ENCODE data around the gene SHISA2. TPM values are rescaled to one million over a fixed set of nuclear protein-coding genes. Genes with fewer than 3 reads are reported as not detected.
"Not testable (repeated sequence)": the region's sequence is repeated elsewhere in the genome, so short reads cannot be mapped to it uniquely, and the experiment has no call there.

The SHISA2 gene
- 4.6 TPM for polyA plus RNA-seq (2012; ENCODE audit: insufficient read depth, insufficient read length)

DNA sequence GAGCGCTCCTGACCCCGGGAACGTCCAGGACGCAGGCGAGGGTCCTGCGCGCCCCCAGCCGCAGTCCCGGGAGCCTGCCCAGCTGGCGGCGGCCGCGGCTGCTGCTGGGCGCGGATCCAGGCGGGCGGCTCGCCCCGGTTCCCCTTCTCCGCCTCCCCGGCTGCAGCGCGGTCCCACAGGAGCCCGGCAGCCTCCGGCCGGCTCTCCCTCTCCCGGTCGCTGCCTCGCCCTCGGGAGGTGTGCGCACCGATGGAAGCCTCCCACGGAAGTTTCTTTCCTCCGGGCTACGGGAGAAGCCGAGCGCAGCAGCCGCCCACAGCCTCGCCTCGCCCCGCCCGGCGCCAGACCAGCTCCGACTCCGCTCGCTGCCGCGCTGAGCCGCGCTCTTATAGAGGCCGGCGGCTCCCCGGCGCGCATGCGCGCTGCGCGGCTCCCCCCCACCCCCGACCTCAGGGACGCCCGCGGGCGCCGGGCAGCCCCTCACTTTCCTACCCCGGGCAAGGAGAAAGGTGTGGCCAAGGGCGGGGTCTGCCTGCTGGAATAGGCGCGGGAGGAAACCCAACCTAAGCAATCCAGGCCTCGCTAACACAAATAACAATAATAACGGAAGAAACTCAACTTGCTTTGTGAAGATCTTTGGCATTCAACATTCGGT is at the start of gene SHISA2:
Gene SHISA2 (minus strand): TSS at position 360 of the 655 bp plus-strand sequence. CDS start 1,041 bp downstream, outside the sequence.
- H3K4me3 ChIP-seq (ENCODE audit: low read length), result peak within 1 kb of the TSS; percentile 52
- DNase-seq (ENCODE audit: low read depth, low spot score), result peak; percentile 47

DNA sequence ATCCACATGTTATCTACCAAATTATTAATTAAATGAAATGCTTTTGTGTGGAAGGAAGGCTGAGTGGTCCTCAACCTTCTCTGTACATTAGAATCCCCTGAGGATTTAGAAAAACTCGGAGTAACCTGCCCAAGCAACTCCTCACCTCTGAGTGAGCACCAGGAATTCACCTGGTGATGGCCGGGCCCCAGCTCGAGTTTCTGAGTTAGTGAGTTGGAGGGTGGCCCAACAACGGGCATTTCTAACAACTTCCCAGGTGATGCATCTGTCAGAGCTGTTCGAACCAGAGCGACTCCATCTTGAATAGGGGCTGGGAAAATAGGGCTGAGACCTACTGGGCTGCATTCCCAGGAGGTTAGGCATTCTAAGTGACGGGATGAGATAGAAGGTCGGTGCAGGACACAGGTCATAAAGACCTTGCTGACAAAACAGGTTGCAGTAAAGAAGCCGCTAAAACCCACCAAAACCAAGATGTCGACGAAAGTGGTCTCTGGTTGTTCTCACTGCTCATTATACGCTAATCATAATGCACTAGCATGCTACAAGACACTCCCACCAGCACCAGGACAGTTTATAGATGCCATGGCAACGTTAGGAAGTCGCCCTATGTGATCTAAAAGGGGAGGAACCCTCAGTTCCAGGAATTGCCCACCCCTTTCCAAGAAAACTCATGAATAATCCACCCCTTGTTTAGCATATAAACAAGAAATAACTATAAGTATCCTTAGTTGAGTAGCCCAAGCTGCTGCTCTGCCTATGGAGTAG is 44.2 kb upstream of the SHISA2 start:
- DNase-seq (ENCODE audit: low read depth, low spot score), result no peak
- H3K4me3 ChIP-seq (ENCODE audit: low read length), result no peak overlapping the region

DNA sequence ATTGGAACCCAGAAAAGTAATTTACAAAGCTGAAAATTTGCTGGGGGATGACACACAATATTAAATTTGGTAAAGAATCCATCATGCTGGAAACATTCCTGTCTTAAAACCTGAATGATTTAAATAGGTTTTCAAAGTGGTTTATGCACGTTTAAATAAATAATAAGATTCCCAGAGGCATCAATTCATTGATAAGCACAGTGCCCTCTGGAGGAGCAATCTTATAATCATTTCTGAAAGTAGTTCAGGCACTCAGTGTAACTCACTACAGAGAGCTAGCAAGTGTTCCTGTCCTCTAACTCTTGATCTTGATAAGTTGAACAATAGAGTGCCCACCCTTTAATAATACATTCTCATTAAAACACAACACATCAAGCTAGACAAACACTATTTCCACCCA is 43.5 kb upstream of the SHISA2 start:
- no peak overlapping the region for H3K4me3 ChIP-seq (ENCODE audit: low read length)
- DNase-seq (ENCODE audit: low read depth, low spot score), result no peak

GRCh38 chr13:26076821-26077220 is 25.0 kb upstream of the SHISA2 start:
- DNase-seq (ENCODE audit: low read depth, low spot score); H3K4me3 ChIP-seq (ENCODE audit: low read length): not testable (repeated sequence)

- no peak overlapping the region for H3K4me3 ChIP-seq (ENCODE audit: low read length)
- DNase-seq (ENCODE audit: low read depth, low spot score), result no peak
Measured at GRCh38 chr13:26075498-26075897, 23.7 kb upstream of the SHISA2 start.

- no peak overlapping the region for H3K4me3 ChIP-seq (ENCODE audit: low read length)
- no peak for DNase-seq (ENCODE audit: low read depth, low spot score)
Measured at GRCh38 chr13:26074706-26075105, 22.9 kb upstream of the SHISA2 start.

- H3K4me3 ChIP-seq (ENCODE audit: low read length); DNase-seq (ENCODE audit: low read depth, low spot score): not testable (repeated sequence)
Measured at GRCh38 chr13:26072335-26072734, 20.5 kb upstream of the SHISA2 start.

GRCh38 chr13:26071691-26072090 is 19.9 kb upstream of the SHISA2 start:
- no peak for DNase-seq (ENCODE audit: low read depth, low spot score)
- no peak overlapping the region for H3K4me3 ChIP-seq (ENCODE audit: low read length)

DNA sequence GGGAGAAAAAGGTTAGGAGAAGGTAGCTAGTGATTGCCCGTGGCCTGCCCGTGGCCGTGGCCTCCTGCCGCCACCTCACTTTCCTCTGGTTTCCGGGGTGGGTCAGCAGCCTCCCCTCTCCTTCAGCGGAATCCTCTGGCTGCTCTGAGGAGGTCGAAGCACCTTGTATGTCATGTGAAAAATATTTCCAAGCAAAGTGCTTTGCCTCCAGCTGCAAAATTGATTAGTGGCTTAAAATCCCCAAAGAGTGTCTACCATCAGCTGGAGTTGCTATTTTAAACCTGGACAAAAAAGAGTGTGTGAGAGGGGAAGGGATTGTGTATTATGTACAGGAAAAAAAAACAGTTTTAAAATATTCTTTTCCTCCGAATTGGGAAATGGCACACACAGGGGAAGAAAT is 17.8 kb upstream of the SHISA2 start:
- H3K4me3 ChIP-seq (ENCODE audit: low read length); DNase-seq (ENCODE audit: low read depth, low spot score): not testable (repeated sequence)

DNA sequence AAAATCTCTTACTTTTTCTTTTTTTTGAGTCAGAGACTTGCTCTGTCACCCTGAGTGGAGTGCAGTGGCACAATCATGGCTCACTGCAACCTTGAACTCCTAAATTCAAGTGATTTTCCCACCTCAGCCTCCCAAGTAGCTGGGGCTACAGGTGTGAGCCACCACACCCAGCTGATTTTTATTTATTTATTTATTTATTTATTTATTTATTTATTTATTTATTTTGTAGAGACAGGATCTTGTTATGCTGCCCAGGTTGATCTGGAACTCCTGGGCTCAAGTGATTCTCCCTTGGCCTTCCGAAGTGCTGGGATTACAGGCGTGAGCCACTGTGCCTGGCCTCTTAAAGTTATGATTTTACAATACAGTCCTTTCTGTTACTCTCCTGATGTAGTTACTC is 16.6 kb upstream of the SHISA2 start:
- DNase-seq (ENCODE audit: low read depth, low spot score); H3K4me3 ChIP-seq (ENCODE audit: low read length): not testable (repeated sequence)

DNA sequence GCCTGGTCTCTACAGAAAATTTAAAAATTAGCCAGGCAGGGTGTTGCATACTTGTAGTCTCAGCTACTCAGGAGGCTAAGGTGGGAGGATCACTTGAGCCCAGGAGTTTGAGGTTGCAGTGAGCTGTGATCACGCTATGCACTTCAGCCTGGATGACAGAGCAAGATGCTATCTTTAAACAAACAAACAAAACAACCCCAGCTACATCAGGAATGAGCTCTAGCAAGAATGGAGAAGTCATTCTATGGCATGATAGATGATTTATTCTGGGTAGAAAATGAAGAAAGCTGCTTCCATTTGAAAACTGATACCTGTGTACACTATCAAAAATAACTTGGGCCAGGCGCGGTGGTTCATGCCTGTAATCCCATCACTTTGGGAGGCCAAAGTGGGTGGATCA is 15.8 kb upstream of the SHISA2 start:
- DNase-seq (ENCODE audit: low read depth, low spot score), result no peak
- H3K4me3 ChIP-seq (ENCODE audit: low read length), result no peak overlapping the region

DNA sequence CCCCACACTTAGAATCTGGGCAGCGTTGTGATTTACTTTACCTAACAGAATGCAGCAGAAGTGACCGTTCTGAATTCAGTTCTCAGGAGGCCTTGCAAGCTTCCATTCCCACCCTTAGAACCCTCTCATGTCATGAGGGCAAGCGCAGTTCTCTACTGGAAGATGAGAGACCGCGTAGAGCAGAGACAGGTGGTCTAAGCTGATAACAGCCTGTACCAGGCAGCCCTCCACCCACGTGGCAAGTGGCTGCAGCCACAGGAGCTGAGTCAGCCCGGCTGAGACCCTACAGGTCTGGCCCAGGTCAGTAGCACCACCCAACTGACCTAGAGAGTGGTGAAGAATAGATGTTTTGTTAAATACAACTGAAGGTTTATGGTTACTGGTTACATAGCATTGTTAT is 14.7 kb upstream of the SHISA2 start:
- not testable (repeated sequence) for H3K4me3 ChIP-seq (ENCODE audit: low read length); DNase-seq (ENCODE audit: low read depth, low spot score)

DNA sequence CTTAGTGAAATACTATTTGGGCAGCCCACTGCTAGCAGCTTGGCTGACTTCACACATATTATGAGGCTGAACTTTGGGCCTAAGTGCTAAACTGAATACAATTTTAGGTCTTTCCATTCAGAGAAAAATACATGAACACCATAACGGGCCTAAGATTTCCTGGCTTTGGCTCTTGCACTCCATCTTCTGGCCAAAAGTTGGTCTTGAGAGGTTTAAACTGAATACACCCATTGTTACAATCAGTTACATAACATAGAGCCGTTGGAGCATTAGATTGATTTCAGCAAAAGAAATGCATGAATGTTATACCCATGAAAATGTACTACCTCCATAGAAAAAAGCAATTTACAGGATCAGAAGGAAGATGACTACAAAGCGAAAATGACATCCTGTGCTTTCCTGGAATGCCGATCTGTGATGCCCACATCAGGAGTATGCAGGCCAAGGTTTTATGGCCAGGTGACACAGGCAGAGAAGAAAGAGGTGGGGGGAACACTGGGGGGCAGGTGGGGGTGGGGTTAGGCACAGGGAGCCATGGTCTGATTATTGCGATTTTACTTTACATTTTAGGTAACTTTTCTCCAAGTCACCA is 11.1 kb upstream of the SHISA2 start:
- DNase-seq (ENCODE audit: low read depth, low spot score), result peak; percentile 74
- no peak overlapping the region for H3K4me3 ChIP-seq (ENCODE audit: low read length)

- no peak overlapping the region for H3K4me3 ChIP-seq (ENCODE audit: low read length)
- DNase-seq (ENCODE audit: low read depth, low spot score), result no peak
Measured at GRCh38 chr13:26061947-26062346, 10.1 kb upstream of the SHISA2 start.

- H3K4me3 ChIP-seq (ENCODE audit: low read length), result no peak overlapping the region
- DNase-seq (ENCODE audit: low read depth, low spot score), result no peak
Measured at GRCh38 chr13:26061256-26061655, 9.4 kb upstream of the SHISA2 start.

DNA sequence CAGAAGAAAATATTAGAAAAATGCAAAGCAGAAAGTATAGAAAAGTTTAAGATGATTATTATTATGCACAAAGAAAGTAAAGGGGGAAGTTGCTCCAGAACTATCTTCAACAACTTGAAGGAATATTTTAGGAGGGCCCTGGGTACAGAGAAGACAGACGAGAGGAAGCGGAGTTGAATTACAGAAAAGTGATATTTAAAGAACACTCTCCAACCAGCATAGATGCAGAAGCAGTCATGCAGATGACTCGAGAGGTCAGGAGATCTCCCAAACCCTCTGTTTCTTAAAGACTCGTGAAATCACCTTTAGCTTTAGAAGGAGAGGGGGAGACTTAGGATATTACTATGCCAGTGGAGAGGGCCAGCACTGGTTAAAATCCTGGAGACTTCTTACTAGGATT is 8.5 kb upstream of the SHISA2 start:
- no peak overlapping the region for H3K4me3 ChIP-seq (ENCODE audit: low read length)

DNA sequence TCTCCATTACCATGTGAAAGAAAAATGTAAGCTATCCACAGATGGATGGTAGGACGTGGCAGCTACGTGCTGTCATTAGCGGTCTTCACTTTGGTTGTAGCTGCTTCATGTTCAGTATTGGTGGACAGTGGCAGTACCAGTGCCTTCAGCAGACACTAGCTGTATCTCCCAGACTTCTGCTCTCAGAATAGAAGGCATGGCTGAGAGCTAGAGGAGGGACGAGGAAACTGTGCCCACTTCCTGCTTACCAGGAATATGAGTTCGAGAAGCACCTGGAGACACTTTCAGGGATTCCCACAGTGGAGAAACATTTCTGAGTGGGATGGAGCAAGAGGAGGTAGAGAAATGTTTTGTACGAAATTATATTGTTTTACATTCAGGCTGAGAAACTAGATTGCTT is 6.9 kb upstream of the SHISA2 start:
- no peak for DNase-seq (ENCODE audit: low read depth, low spot score)
- H3K4me3 ChIP-seq (ENCODE audit: low read length), result no peak overlapping the region

More for the DNA sequence above, 8.5 kb upstream of the SHISA2 start:
- no peak for DNase-seq (ENCODE audit: low read depth, low spot score)

DNA sequence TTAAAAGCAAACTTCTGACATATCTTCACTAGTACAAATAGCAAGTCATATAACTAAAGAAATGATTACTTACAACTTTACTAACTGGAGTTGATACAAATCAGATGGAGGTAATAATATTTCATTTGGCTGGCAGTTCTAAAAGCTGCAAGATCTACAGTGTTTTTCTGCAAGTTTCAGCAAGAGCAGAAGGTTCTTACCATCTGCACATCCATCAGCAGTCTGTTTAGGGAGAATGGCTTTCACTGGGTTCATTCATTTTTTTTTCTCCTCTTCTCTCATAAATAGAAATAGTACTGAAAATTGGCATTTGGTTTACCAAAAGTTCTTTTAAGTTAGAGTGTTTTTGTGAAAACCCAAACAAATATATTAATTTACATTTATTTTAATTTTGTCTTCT is 3.1 kb upstream of the SHISA2 start:
- no peak for DNase-seq (ENCODE audit: low read depth, low spot score)
- no peak overlapping the region for H3K4me3 ChIP-seq (ENCODE audit: low read length)

GRCh38 chr13:26053418-26053980 is 1.7 kb upstream of the SHISA2 start:
- no peak for DNase-seq (ENCODE audit: low read depth, low spot score)
- H3K4me3 ChIP-seq (ENCODE audit: low read length), result no peak overlapping the region

GRCh38 chr13:26052337-26052736 is 521 bp upstream of the SHISA2 start:
- peak overlapping the region; percentile 52 for H3K4me3 ChIP-seq (ENCODE audit: low read length)
- no peak for DNase-seq (ENCODE audit: low read depth, low spot score)

Measured in Jurkat, Clone E6-1 (cell line).